Measurements from ENCODE around the gene GYPC. TPM values are rescaled to one million over a fixed set of nuclear protein-coding genes. Genes with fewer than 3 reads are reported as not detected.

Gene GYPC
- total RNA-seq, 1 experiment from 2014 or later = 0.75 TPM

- Histone ChIP-seq H3K4me3 (ENCODE audit: low read depth, low read length, poor library complexity, severe bottlenecking) (no peak overlapping the region), H3K4me1 (ENCODE audit: insufficient read depth, low read length, poor library complexity, severe bottlenecking) (no peaks in the 10 kb centered on the region), H3K36me3 (ENCODE audit: insufficient read depth, low read length, poor library complexity, severe bottlenecking) (no peaks in the 10 kb centered on the region), H3K27me3 (replicated peaks; ENCODE audit: insufficient read depth, low read depth, low read length, poor library complexity) (no peaks in the 10 kb centered on the region), H3K27ac (ENCODE audit: low read depth, low read length, poor library complexity, severe bottlenecking) (no peak overlapping the region), H3K9me3 (ENCODE audit: low read depth, low read length, poor library complexity, severe bottlenecking) (no peaks in the 10 kb centered on the region)
- DNase-seq (ENCODE audit: low spot score) = no peak
- BruUV-seq (replicated peaks) = no TSS peak
- intact Hi-C loops (cut with micrococcal nuclease; ENCODE audit: unreplicated experiment) = no loop called here
- ChIA-PET CTCF (no interaction called here), POLR2A (ENCODE audit: low non-redundant PET) (no interaction called here)
- no peak for TF ChIP-seq CTCF (conservative IDR thresholded peaks at IDR 0.05; ENCODE audit: low read depth, low read length)
- TF ChIP-seq EZH2 (IDR thresholded peaks at IDR 0.05; ENCODE audit: borderline replicate concordance, low read depth, low read length, poor library complexity, severe bottlenecking) = no peak
Measured at GRCh38 chr2:126665483-126665882, 9.5 kb downstream of the GYPC start.

GRCh38 chr2:126668254-126668653 lies 12.3 kb downstream of the GYPC start:
- Histone ChIP-seq H3K36me3 (ENCODE audit: insufficient read depth, low read length, poor library complexity, severe bottlenecking) (no peaks in the 10 kb centered on the region), H3K27ac (ENCODE audit: low read depth, low read length, poor library complexity, severe bottlenecking) (no peak overlapping the region), H3K4me1 (ENCODE audit: insufficient read depth, low read length, poor library complexity, severe bottlenecking) (no peaks in the 10 kb centered on the region), H3K9me3 (ENCODE audit: low read depth, low read length, poor library complexity, severe bottlenecking) (no peaks in the 10 kb centered on the region), H3K4me3 (ENCODE audit: low read depth, low read length, poor library complexity, severe bottlenecking) (no peak overlapping the region), H3K27me3 (replicated peaks; ENCODE audit: insufficient read depth, low read depth, low read length, poor library complexity) (no peaks in the 10 kb centered on the region)
- DNase-seq (ENCODE audit: low spot score) = no peak
- ChIA-PET CTCF (no interaction called here), POLR2A (ENCODE audit: low non-redundant PET) (no interaction called here)
- BruUV-seq (replicated peaks) = no TSS peak
- intact Hi-C loops (cut with micrococcal nuclease; ENCODE audit: unreplicated experiment) = no loop called here
- TF ChIP-seq CTCF (conservative IDR thresholded peaks at IDR 0.05; ENCODE audit: low read depth, low read length) = no peak
- TF ChIP-seq EZH2 (IDR thresholded peaks at IDR 0.05; ENCODE audit: borderline replicate concordance, low read depth, low read length, poor library complexity, severe bottlenecking) = no peak

- POLR2A ChIA-PET (ENCODE audit: low non-redundant PET) = no interaction called here
- no peak for DNase-seq (ENCODE audit: low spot score)
- no peaks in the 10 kb centered on the region for H3K27me3 ChIP-seq (replicated peaks; ENCODE audit: insufficient read depth, low read depth, low read length, poor library complexity)
- no peaks in the 10 kb centered on the region for H3K9me3 ChIP-seq (ENCODE audit: low read depth, low read length, poor library complexity, severe bottlenecking)
- TF ChIP-seq EZH2 (IDR thresholded peaks at IDR 0.05; ENCODE audit: borderline replicate concordance, low read depth, low read length, poor library complexity, severe bottlenecking) = no peak
- TF ChIP-seq CTCF (conservative IDR thresholded peaks at IDR 0.05; ENCODE audit: low read depth, low read length) = no peak
- intact Hi-C loops (cut with micrococcal nuclease; ENCODE audit: unreplicated experiment) = no loop called here
- no TSS peak for BruUV-seq (replicated peaks)
- H3K4me1 ChIP-seq (ENCODE audit: insufficient read depth, low read length, poor library complexity, severe bottlenecking) = no peaks in the 10 kb centered on the region
- H3K27ac ChIP-seq (ENCODE audit: low read depth, low read length, poor library complexity, severe bottlenecking) = no peak overlapping the region
- H3K4me3 ChIP-seq (ENCODE audit: low read depth, low read length, poor library complexity, severe bottlenecking) = no peak overlapping the region
- H3K36me3 ChIP-seq (ENCODE audit: insufficient read depth, low read length, poor library complexity, severe bottlenecking) = no peaks in the 10 kb centered on the region
- CTCF ChIA-PET = no interaction called here
Measured at GRCh38 chr2:126669772-126670171, 13.8 kb downstream of the GYPC start.

All from A673 (cell line).